ENCODE results near the gene RBPJL. TPM values are rescaled to one million over a fixed set of nuclear protein-coding genes. Genes with fewer than 3 reads are reported as not detected.

The RBPJL gene
- total and polyA plus RNA-seq, 8 donors = 2.2 to 10.4 (median 3.4) TPM; not detected in 4

DNA sequence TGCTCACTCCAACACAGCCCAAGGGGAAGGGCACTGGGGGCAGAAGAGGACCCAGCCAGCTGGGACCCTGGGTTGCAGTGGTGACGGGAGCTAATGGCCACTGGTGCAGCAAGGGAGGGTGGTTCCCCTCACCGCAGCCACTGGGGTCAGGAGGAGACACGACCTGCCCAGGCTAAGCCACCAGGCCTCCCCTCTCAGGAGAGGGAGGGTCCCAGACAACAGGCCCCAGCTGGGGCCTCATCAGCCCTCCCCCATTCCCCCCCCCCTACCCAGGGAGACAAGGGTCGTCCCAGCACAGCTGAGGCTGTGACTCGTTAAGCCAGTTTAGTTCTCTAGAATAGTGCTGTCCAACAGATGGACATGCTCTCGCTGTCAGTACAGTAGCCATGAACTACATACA lies 18.7 kb downstream of the RBPJL start:
- Histone ChIP-seq H3K27ac (peak overlapping the region in 4 of 5 donors; percentile 6 to 31 (median 24)), H3K36me3 (peaks cover 39 to 61% (median 59%) of the 10 kb centered on the region in 4 donors), H3K4me3 (no peak overlapping the region), H3K9me3 (no peaks in the 10 kb centered on the region), H3K27me3 (no peaks in the 10 kb centered on the region), H3K4me1 (peaks cover 0 to 45% (median 16%) of the 10 kb centered on the region in 4 donors)
- TF ChIP-seq POLR2AphosphoS5 (IDR thresholded peaks at IDR 0.05) (no peak), EP300 (IDR thresholded peaks at IDR 0.05) (no peak), POLR2A (IDR thresholded peaks at IDR 0.05) (no peak)
- TF ChIP-seq, protein P1, sequence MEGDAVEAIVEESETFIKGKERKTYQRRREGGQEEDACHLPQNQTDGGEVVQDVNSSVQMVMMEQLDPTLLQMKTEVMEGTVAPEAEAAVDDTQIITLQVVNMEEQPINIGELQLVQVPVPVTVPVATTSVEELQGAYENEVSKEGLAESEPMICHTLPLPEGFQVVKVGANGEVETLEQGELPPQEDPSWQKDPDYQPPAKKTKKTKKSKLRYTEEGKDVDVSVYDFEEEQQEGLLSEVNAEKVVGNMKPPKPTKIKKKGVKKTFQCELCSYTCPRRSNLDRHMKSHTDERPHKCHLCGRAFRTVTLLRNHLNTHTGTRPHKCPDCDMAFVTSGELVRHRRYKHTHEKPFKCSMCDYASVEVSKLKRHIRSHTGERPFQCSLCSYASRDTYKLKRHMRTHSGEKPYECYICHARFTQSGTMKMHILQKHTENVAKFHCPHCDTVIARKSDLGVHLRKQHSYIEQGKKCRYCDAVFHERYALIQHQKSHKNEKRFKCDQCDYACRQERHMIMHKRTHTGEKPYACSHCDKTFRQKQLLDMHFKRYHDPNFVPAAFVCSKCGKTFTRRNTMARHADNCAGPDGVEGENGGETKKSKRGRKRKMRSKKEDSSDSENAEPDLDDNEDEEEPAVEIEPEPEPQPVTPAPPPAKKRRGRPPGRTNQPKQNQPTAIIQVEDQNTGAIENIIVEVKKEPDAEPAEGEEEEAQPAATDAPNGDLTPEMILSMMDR (IDR thresholded peaks at IDR 0.05) = no peak
- 40 to 61% (median 55%) methylated on average over 3 to 6 of the region's 6 CpGs for WGBS, 5 donors
- DNase-seq = no peak
- intact Hi-C loops (cut with DNase I; ENCODE audit: low total_unique reads) = no loop called here

DNA sequence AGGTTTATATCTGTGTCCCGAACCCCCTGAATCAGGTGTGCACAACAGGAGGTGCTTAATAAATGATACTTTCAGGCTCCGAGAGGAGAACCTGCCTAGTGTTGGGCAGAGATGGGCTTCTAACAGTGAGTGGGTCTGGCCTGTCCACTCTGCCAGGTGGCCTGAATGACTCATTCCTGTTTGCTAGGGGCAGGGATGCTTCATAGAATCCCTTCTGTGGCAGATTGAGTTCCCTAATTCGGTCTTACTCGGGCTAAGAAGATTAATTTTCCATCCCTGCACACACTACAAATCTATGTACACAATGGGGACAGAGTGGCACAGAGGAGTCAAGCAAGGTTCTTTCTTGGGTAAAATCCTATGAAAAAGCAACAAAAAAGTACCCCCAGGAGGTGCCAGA lies 21.8 kb downstream of the RBPJL start:
- DNase-seq = no peak
- Histone ChIP-seq H3K27me3 (no peaks in the 10 kb centered on the region), H3K9me3 (no peaks in the 10 kb centered on the region), H3K36me3 (peaks cover 68 to 92% (median 90%) of the 10 kb centered on the region in 4 donors), H3K4me1 (peaks cover 5 to 46% (median 29%) of the 10 kb centered on the region in 4 donors), H3K4me3 (no peak overlapping the region), H3K27ac (peak overlapping the region in 4 of 5 donors; percentile 35 to 63 (median 48))
- TF ChIP-seq POLR2A (IDR thresholded peaks at IDR 0.05) = no peak
- TF ChIP-seq POLR2AphosphoS5 (IDR thresholded peaks at IDR 0.05) = no peak
- TF ChIP-seq, protein P1 (IDR thresholded peaks at IDR 0.05) = no peak
- no peak for TF ChIP-seq EP300 (IDR thresholded peaks at IDR 0.05)
- intact Hi-C loops (cut with DNase I; ENCODE audit: low total_unique reads) = no loop called here
- WGBS, 5 donors = 69 to 91% (median 83%) methylated on average over 4 of the region's 4 CpGs

DNA sequence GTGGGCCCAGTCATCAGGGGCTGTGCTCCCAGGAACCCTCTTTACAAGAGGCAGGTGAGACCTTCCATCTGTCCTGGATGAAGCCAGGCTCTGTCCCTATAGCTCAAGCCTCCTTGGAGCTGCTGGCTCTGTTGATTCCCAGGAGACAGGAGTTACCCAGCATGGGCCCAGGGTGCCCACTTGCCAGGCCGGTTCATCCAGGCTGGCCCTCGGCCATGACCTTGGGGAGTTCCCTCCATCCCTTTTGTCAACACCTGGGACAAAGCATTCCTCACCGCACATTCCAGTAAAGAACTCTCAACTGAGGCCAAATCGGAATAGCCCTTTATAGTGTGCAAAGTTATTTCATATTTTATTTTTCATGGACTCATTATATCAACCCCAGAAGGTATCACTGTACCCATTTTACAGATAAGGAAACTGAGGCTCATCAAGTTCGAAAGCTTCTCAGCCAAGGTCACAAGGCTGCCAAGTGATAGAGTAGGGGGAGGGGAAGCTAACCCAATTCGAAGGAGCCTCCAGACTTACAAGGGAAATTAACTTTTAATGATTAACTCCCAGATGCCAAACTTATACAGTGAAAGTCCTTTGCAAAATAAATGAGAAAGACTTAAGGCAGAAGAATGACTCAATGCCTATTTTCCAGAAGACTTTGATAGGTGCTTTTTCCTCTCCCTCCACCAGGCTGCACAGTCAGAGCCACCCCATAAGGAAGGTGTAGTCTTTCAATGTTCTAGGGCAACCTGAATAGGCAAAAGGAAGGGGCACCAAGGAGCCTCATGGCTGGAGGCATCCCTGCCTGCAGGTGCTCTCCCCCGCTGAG lies 23.1 kb downstream of the RBPJL start:
- H3K9me3 ChIP-seq = no peaks in the 10 kb centered on the region
- intact Hi-C loops (cut with DNase I; ENCODE audit: low total_unique reads) = no loop called here
- H3K4me1 ChIP-seq = peaks cover 5 to 43% (median 29%) of the 10 kb centered on the region in 4 donors
- no peaks in the 10 kb centered on the region for H3K27me3 ChIP-seq
- H3K27ac ChIP-seq = peak overlapping the region; percentile 19 to 63 (median 36)
- no peak overlapping the region for H3K4me3 ChIP-seq
- peak in 1 of 2 donors; percentile 88 for DNase-seq
- TF ChIP-seq POLR2A (IDR thresholded peaks at IDR 0.05) = no peak
- peak in 1 of 3 donors; percentile 64 for TF ChIP-seq POLR2AphosphoS5 (IDR thresholded peaks at IDR 0.05)
- TF ChIP-seq, protein P1 (IDR thresholded peaks at IDR 0.05) = no peak
- peaks cover 68 to 100% (median 98%) of the 10 kb centered on the region in 4 donors for H3K36me3 ChIP-seq
- 43 to 65% (median 47%) methylated on average over 7 of the region's 7 CpGs for WGBS, 5 donors

DNA sequence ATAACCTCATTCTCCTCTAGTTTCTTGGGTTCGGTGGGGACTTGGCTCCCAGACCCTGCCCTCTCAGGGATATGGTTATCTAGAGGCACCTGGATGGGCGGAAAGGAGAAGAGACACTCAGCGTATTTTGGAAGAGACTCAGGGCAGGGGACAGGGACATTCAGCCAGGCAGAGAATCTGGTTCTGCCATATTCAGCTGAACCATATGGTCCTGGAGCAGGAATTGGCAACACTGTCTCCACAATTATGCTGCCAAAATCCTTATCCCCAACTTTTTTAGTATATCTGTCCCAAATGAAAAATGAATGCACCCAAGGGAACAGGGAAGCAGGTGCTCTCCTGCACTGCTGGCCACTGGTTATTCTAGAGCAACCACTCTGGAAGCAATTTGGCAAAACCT lies 23.8 kb downstream of the RBPJL start:
- 83 to 91% (median 88%) methylated on average over 3 of the region's 3 CpGs for WGBS, 5 donors
- DNase-seq = no peak

More for the DNA sequence above, 23.8 kb downstream of the RBPJL start:
- intact Hi-C loops (cut with DNase I; ENCODE audit: low total_unique reads) = no loop called here
- Histone ChIP-seq H3K9me3 (no peaks in the 10 kb centered on the region), H3K4me3 (no peak overlapping the region), H3K27ac (peak overlapping the region in 4 of 5 donors; percentile 18 to 61 (median 36)), H3K36me3 (peaks cover 70 to 100% (median 98%) of the 10 kb centered on the region in 4 donors), H3K4me1 (peaks cover 5 to 48% (median 32%) of the 10 kb centered on the region in 4 donors), H3K27me3 (no peaks in the 10 kb centered on the region)
- TF ChIP-seq, protein P1 (IDR thresholded peaks at IDR 0.05) = no peak
- TF ChIP-seq POLR2AphosphoS5 (IDR thresholded peaks at IDR 0.05) = no peak
- TF ChIP-seq EP300 (IDR thresholded peaks at IDR 0.05) = no peak
- no peak for TF ChIP-seq POLR2A (IDR thresholded peaks at IDR 0.05)

Measured in stomach (tissue), 9 donors.